BJ (cell line): ENCODE results near the gene DUOXA1. TPM values are rescaled to one million over a fixed set of nuclear protein-coding genes. Genes with fewer than 3 reads are reported as not detected.
A peak's percentile ranks its signal among the peaks of the same experiment; 100 is the strongest.

Experiments
- CTCF ChIA-PET: fragments of 350-600 bp; formaldehyde crosslinking; extraction: SDS; loops from one replicate; lab custom pipeline; 2021; ENCODE audit warnings: antibody characterized with exemption, inconsistent platforms; lab: Yijun Ruan, JAX
- POLR2A ChIA-PET: fragments of 300-600 bp; sonication (Branson Sonifier 250); formaldehyde crosslinking; extraction: SDS; loops from one replicate; lab custom pipeline; 2021; ENCODE audit warnings: antibody characterized with exemption; lab: Charles Lee
- DNase-seq: peaks from one replicate; pipeline ENCODE4 v3.0.0-alpha.2; 2011; ENCODE audit warnings: low read depth
- H3K27me3 ChIP-seq: 2 replicates; pipeline ENCODE4 v1.6.0; 2011; ENCODE audit warnings: low read length; ENCODE audit not compliant: control insufficient read depth, insufficient read depth
- H3K36me3 ChIP-seq: 2 replicates; pipeline ENCODE4 v1.5.1; 2011; ENCODE audit warnings: low read length; ENCODE audit not compliant: control insufficient read depth, insufficient read depth
- H3K4me3 ChIP-seq: 2 replicates; pipeline ENCODE4 v1.5.1; 2011; ENCODE audit warnings: low read depth, mild to moderate bottlenecking, control low read depth, low read length
- polyA plus RNA-seq: library from polyadenylated mRNA; depleted of rRNA; stranded (reverse); fragments of >200 nt; gene quantifications from 2 replicates; pipeline ENCODE4 v1.2.3, GENCODE V29; 2011
- TF ChIP-seq, protein P1 (sequence below): IDR thresholded peaks from 2 replicates; pipeline ENCODE4 v1.5.1; 2011; ENCODE audit warnings: low read depth, mild to moderate bottlenecking, control low read depth, inconsistent platforms, low read length, moderate library complexity; ENCODE audit not compliant: insufficient read depth

The DUOXA1 gene
- polyA plus RNA-seq, 1 experiment: not detected

DNA sequence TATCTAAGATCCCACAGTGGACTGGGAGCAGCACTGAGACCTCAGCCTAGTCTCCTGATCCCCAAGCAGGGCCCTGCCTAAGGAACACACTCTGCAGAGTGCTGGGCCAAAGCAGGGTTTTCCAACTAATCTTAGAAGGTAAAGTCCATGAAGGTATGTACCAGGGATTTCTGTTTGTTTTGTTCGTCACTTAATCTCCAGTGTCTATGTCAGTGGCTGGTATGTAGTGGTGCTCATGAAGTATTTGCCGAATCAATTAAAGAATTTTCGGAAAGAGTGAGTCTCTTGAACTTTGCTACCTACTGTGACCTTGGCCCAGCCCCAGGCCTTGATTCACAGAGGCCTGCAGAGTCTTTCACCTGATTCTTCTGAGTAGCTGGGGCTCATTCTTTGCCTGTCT is 1.8 kb upstream of the DUOXA1 start:
- Histone ChIP-seq H3K4me3 (no peak overlapping the region), H3K27me3 (peaks cover 52% of the 10 kb centered on the region), H3K36me3 (no peaks in the 10 kb centered on the region; the same call in 1 of the 2 replicates)
- TF ChIP-seq, protein P1, sequence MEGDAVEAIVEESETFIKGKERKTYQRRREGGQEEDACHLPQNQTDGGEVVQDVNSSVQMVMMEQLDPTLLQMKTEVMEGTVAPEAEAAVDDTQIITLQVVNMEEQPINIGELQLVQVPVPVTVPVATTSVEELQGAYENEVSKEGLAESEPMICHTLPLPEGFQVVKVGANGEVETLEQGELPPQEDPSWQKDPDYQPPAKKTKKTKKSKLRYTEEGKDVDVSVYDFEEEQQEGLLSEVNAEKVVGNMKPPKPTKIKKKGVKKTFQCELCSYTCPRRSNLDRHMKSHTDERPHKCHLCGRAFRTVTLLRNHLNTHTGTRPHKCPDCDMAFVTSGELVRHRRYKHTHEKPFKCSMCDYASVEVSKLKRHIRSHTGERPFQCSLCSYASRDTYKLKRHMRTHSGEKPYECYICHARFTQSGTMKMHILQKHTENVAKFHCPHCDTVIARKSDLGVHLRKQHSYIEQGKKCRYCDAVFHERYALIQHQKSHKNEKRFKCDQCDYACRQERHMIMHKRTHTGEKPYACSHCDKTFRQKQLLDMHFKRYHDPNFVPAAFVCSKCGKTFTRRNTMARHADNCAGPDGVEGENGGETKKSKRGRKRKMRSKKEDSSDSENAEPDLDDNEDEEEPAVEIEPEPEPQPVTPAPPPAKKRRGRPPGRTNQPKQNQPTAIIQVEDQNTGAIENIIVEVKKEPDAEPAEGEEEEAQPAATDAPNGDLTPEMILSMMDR: no peak
- no peak for DNase-seq
- ChIA-PET POLR2A (no interaction called here), CTCF (interaction anchor here (0.6 to 5.0 kb wide), 4 partner anchors 9 to 269 kb away, joined by 3 to 24 read pairs (median 8); no protein-coding TSS in a partner anchor)

DNA sequence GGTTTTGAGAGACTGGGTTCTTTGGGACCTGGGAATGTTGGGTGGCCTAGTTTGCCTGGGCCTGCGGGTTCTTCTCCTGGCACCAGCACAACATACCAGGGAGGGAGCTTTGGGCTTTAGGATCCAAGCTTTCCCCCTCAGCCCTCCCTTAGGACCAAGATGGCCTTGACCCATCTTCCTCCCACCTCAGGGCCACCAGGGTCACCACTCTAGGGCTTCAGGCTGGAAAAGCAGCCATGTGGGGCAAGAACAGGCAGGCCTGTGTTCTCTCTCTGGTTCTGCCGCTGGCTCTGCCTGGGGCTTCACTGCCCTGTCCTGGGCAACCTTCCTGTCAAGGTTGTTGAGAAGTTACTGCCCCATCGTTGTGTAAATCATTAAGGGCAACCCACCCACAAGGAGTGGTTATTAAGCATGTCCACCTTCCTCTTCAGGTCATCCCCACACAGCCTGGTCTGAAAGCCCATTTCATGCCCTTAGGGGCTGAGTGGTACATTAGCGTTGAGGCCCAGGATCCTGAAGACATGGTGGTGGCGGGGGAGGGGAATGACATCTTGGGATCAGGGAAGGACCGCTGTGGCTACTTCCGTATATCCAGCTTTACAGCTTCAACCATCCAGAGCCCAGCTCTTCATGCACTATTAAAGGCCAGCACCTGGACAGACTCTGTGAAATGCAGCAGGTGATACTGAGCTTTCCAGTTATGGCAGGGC is 767 bp upstream of the DUOXA1 start:
- Histone ChIP-seq H3K27me3 (peaks cover 51% of the 10 kb centered on the region), H3K4me3 (no peak overlapping the region), H3K36me3 (no peaks in the 10 kb centered on the region; the same call in 1 of the 2 replicates)
- DNase-seq: no peak
- ChIA-PET CTCF (interaction anchor here (0.6 to 5.0 kb wide), 6 partner anchors 8 to 270 kb away, joined by 3 to 24 read pairs (median 4); no protein-coding TSS in a partner anchor), POLR2A (no interaction called here)
- TF ChIP-seq, protein P1: no peak

DNA sequence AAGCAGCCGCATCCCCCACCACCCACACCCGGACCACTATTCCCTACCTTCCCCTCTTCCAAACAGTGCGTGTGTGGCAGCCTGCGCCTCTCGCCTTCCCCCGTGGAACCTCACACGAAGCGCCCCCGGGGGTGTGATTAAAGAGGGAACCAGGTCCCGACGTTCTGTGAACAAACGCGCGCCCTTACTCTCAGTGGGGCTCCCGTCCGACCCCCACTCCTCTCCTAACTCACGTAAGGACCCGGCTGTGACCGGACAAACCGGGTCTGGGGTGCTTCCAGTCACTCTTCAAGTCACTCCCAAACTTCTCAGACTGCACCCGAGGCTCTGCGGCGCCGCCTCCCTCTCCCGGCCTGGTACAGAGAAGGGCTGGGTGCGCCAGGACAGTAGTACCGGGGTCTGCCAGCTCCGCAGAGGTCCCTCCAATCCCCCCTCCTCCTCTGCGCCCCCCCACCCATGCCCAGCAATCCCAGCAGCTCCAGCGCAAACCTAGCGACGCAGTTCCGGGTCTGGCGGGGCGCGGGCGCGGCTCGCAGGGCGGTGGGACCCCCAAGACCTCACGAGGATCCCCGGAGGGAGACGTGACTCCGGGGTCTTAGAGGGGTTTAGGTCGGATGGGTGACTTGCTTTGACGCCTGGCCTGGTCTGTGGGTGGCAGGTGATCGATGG is 574 bp downstream of the DUOXA1 start:
- Histone ChIP-seq H3K36me3 (no peaks in the 10 kb centered on the region; the same call in 1 of the 2 replicates), H3K4me3 (no peak overlapping the region), H3K27me3 (peaks cover 48% of the 10 kb centered on the region)
- ChIA-PET CTCF (interaction anchor here (2.0 to 5.3 kb wide), 3 partner anchors 7 to 12 kb away, joined by 5 to 29 read pairs (median 12); no protein-coding TSS in a partner anchor), POLR2A (no interaction called here)
- TF ChIP-seq, protein P1: no peak
- no peak for DNase-seq

DNA sequence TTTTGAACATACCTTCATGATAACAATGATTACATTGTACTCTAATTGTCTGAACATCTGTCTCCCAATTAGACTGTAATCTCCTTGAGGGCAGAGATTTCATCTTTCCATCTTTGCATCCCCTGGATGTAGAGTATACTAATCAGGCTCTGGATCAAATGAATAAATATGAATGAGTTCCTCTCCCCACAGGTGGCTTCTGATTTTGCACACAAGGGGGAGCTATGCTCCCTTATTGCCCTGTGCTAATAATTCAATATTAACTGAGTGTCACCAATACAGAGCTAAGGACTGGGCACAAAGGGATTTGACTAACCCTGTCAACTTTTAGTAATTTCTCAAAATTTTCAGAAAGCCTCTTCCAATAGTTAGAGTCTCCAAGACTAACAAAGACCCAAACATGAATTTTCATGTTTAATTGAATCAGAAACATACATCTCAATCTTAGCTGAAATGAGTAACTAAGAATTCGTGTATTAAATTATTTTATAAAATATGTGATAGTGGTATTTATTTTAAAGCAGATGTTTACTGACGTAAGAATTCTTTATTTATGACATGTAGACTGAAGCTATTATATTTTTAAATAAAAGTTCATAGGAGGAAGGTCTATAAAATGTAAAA is 3.0 kb downstream of the DUOXA1 start:
- TF ChIP-seq, protein P1: peak; percentile 70
- Histone ChIP-seq H3K27me3 (peaks cover 44% of the 10 kb centered on the region), H3K4me3 (no peak overlapping the region), H3K36me3 (no peaks in the 10 kb centered on the region; the same call in 1 of the 2 replicates)
- CTCF ChIA-PET: interaction anchor here (0.6 to 5.3 kb wide), 15 partner anchors 9 to 501 kb away, joined by 3 to 29 read pairs (median 5); partner anchors contain the start of genes DUOX2 and DUOXA2
- POLR2A ChIA-PET: interaction anchor here (0.6 kb wide), 1 partner anchor 32 kb away, joined by 13 read pairs; no protein-coding TSS in a partner anchor
- no peak for DNase-seq
